ENCODE results near the gene RIN3. TPM values are rescaled to one million over a fixed set of nuclear protein-coding genes. Genes with fewer than 3 reads are reported as not detected.
A peak's percentile ranks its signal among the peaks of the same experiment; 100 is the strongest.

Gene RIN3
- total and polyA plus RNA-seq, 8 donors, result 13.8 to 54.8 (median 18.0) TPM

- intact Hi-C loops (cut with DNase I), result no loop called here
- H3K4me3 ChIP-seq, result no peak overlapping the region
- H3K9me3 ChIP-seq, result peaks cover 0 to 11% of the 10 kb centered on the region in 2 donors
- H3K4me1 ChIP-seq, result peaks cover 0 to 25% of the 10 kb centered on the region in 2 donors
- H3K27ac ChIP-seq, result peak overlapping the region in 1 of 2 donors; percentile 48
- H3K36me3 ChIP-seq, result no peaks in the 10 kb centered on the region
- peak; percentile 66 for ATAC-seq
- DNase-seq, result no peak
- no peaks in the 10 kb centered on the region for H3K27me3 ChIP-seq
- TF ChIP-seq CTCF (IDR thresholded peaks at IDR 0.05), result no peak
Observed at GRCh38 chr14:92466059-92466458, 47.5 kb upstream of the RIN3 start.

DNA sequence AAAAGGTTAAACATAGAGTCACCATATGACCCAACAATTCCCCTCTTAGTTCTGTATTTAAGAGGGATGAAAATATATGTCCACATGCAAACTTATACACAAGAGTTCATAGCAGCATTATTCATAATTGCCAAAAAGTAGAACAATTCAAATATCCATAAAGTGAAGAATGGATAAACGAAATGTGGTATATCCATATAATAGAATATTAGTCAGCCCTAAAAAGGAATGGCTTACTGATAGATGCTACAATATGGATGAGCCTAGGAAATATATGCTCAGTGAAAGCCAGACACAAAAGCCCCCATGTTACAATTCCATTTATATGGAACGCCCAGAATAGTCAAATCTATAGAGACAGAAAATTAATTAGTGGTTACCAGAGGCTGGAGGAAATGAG, 44.1 kb upstream of the RIN3 start:
- no peak for TF ChIP-seq CTCF (IDR thresholded peaks at IDR 0.05)
- no peak for DNase-seq
- H3K27ac ChIP-seq, result no peak overlapping the region
- H3K4me3 ChIP-seq, result no peak overlapping the region
- peaks cover 0 to 11% of the 10 kb centered on the region in 2 donors for H3K9me3 ChIP-seq
- no peaks in the 10 kb centered on the region for H3K36me3 ChIP-seq
- no peaks in the 10 kb centered on the region for H3K27me3 ChIP-seq
- peaks cover 0 to 32% of the 10 kb centered on the region in 2 donors for H3K4me1 ChIP-seq
- intact Hi-C loops (cut with DNase I), result no loop called here
- no peak for ATAC-seq

- Histone ChIP-seq H3K4me1 (peaks cover 0 to 36% of the 10 kb centered on the region in 2 donors), H3K4me3 (no peak overlapping the region), H3K9me3 (peaks cover 0 to 11% of the 10 kb centered on the region in 2 donors), H3K36me3 (no peaks in the 10 kb centered on the region), H3K27ac (no peak overlapping the region), H3K27me3 (no peaks in the 10 kb centered on the region)
- ATAC-seq, result no peak
- TF ChIP-seq CTCF (IDR thresholded peaks at IDR 0.05), result no peak
- intact Hi-C loops (cut with DNase I), result no loop called here
- no peak for DNase-seq
Observed at GRCh38 chr14:92470215-92470614, 43.4 kb upstream of the RIN3 start.

DNA sequence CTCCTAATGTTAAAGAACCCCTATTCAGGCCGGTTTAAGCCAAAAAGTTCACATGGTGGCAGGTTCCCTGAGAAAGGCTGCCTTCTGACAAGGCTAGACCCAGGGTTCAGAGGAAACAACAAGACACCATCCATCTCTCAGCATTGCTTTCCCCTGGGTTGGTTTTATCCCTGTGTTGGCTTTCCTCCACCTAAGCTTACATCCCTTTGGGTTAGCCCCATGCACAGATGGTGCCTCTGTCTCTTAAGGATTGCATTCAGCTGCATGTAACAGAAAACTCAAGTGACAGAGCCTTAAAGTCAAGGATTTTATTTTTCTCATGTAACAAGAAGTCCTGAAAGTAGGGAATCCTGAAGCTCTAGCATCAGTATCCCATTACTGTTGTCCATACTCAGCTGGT, 42.8 kb upstream of the RIN3 start:
- Histone ChIP-seq H3K27ac (no peak overlapping the region), H3K27me3 (no peaks in the 10 kb centered on the region), H3K4me1 (peaks cover 0 to 40% of the 10 kb centered on the region in 2 donors), H3K4me3 (no peak overlapping the region), H3K9me3 (peaks cover 0 to 11% of the 10 kb centered on the region in 2 donors), H3K36me3 (no peaks in the 10 kb centered on the region)
- TF ChIP-seq CTCF (IDR thresholded peaks at IDR 0.05), result no peak
- intact Hi-C loops (cut with DNase I), result no loop called here
- DNase-seq, result no peak
- ATAC-seq, result no peak

DNA sequence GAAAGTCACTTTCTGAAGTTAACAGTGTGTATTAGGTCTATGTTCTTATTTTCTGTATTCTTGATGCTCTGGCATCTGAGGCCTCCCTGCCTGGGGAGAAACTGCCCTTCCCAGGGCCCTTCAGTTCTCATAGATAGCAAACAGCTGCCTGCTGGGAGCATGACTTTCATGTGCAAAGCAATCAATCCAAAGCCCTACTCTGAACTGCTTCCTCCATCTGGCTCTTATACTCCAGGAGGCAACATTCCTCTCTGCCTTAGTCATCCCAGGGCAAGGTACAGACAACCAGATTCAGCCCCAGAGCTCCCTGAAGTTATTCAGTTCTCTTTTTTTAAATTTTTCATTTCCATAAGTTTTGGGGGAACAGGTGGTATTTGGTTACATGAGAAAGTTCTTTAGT, 41.7 kb upstream of the RIN3 start:
- no peak for TF ChIP-seq CTCF (IDR thresholded peaks at IDR 0.05)
- intact Hi-C loops (cut with DNase I), result no loop called here
- ATAC-seq (peak; percentile 71), DNase-seq (no peak)
- Histone ChIP-seq H3K4me1 (peaks cover 0 to 50% of the 10 kb centered on the region in 2 donors), H3K27ac (no peak overlapping the region), H3K27me3 (no peaks in the 10 kb centered on the region), H3K9me3 (peaks cover 0 to 8% of the 10 kb centered on the region in 2 donors), H3K36me3 (no peaks in the 10 kb centered on the region), H3K4me3 (no peak overlapping the region)
